22Rv1 (cell line): ENCODE measurements around the gene TLR4.

Experiments
- H3K27ac ChIP-seq: fragments of 450-650 bp; 2 replicates; pipeline ENCODE4 v1.5.1; 2017
- CTCF ChIP-seq: fragments of 450-650 bp; IDR thresholded peaks from 2 replicates; pipeline ENCODE4 v1.5.1; 2017; ENCODE audit warnings: mild to moderate bottlenecking
- ZFX ChIP-seq: fragments of 450-650 bp; IDR thresholded peaks from 2 replicates; pipeline ENCODE4 v1.6.1; 2017; ENCODE audit warnings: antibody characterized with exemption, borderline replicate concordance

The TLR4 gene

DNA sequence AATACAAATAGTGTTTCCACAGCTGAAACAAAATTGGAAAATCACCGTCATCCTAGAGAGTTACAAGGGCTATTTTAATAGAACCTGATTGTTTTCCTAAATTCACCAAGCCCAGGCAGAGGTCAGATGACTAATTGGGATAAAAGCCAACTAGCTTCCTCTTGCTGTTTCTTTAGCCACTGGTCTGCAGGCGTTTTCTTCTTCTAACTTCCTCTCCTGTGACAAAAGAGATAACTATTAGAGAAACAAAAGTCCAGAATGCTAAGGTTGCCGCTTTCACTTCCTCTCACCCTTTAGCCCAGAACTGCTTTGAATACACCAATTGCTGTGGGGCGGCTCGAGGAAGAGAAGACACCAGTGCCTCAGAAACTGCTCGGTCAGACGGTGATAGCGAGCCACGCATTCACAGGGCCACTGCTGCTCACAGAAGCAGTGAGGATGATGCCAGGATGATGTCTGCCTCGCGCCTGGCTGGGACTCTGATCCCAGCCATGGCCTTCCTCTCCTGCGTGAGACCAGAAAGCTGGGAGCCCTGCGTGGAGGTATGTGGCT, at the start of gene TLR4:
TSS of gene TLR4 (plus strand) at position 380 of the 552 bp plus-strand sequence. CDS start at position 450, 70 bp downstream.
- no peak within 1 kb of the TSS for H3K27ac ChIP-seq
- TF ChIP-seq CTCF (no peak), ZFX (no peak)

- TF ChIP-seq CTCF: no peak
- H3K27ac ChIP-seq: no peak overlapping the region
Measured at GRCh38 chr9:117656002-117656401, 48.2 kb upstream of the TLR4 start.

- no peak for TF ChIP-seq ZFX
- TF ChIP-seq CTCF: no peak
- no peak overlapping the region for H3K27ac ChIP-seq
Measured at GRCh38 chr9:117662651-117663050, 41.6 kb upstream of the TLR4 start.

GRCh38 chr9:117664419-117664818, 39.8 kb upstream of the TLR4 start:
- no peak overlapping the region for H3K27ac ChIP-seq
- TF ChIP-seq ZFX (no peak), CTCF (no peak)

DNA sequence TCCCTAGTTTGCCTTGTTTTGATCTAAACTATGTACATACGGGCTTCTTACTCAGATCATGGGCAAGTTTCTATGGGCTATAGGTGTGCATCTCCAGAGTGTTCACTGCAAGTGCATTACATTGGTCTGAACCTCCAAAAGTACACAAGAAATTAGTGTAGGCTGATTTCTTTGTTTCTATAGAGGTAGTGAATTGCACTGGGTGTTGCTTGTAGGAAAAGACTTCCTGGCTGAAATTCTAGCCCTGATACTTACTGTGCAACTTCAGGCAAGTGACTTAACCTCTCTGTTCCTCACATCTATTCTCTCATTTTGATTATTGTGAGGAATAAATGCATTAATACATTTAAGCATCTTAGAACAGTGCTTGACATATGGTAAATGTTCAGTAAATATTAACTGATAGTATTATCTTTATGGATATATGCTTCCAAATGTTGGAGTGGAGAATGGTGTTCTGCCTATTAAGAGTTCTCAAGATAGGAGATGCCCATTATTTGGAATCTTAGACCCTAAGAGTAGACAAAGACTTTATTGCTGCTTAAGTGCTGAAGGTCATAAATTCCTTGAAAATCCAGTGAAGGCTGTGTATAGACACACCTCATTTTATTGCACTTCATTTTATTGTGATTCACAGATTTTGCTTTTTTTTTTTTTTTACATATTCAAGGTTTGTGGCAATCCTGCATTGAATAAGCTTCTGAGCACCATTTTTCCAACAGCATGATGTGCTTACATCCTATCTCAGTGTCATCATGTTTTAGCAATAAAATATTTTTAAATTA, 38.4 kb upstream of the TLR4 start:
- no peak overlapping the region for H3K27ac ChIP-seq
- TF ChIP-seq ZFX (no peak), CTCF (no peak)

GRCh38 chr9:117671468-117671867, 32.7 kb upstream of the TLR4 start:
- H3K27ac ChIP-seq: no peak overlapping the region

More at GRCh38 chr9:117671468-117671867, 32.7 kb upstream of the TLR4 start:
- no peak for TF ChIP-seq CTCF
- no peak for TF ChIP-seq ZFX
